DOHH2 (cell line): ENCODE data around the gene BCAP31.

Experiments used
- EZH2phosphoT487 ChIP-seq: fragments of 200-600 bp; sonication (generic); IDR thresholded peaks from 2 replicates; pipeline ENCODE4 v1.6.1; 2017; ENCODE audit warnings: borderline replicate concordance, mild to moderate bottlenecking, antibody characterized with exemption, low read length, moderate library complexity, mixed read lengths
- TF ChIP-seq, protein P1 (sequence below): fragments of 200-600 bp; sonication (generic); IDR thresholded peaks from one replicate; pipeline ENCODE4 v1.5.1; 2014; ENCODE audit warnings: antibody characterized with exemption, mild to moderate bottlenecking, low read depth, low read length; ENCODE audit not compliant: poor library complexity, severe bottlenecking

DNA sequence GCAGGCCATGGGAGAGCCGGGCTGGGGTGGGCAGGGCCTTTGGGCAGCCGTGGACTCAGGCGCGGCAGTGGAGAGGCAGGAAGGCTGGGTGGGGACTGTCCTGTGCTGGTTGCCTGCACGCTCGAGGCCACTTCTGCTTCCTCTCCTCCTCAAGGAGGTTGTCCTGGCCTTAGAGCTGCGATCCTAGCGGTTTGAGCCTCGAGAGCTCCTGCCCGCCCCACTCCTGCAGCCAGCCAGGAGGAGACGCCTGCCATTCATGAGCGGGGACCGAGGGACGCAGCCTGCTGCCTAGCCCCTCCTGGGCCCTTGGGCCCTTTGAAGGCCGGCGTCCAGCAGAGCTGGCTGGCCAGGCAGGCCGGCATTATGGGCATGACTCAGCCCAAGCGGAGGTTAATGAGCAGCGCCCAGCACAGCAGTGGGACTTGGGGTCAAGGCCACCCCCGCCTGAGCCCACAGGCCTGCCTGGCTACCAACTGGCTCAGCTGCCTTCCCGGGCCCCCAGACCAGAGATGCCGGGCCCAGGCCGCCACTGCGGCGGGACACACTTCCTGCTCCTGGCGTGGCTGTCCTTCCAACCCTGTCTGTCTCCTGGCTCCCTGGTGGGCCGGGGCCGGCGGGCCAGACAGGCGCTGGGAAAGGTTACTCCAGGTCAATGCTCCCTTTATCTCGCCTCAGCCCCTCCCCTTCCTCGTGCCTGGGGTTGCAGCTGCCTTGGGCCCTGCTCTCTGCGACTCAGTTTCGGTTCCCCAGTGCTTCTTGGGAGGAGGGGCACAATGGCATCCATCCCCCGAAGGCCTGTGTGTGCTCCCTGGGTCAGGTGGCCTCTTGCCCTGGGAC, 2.3 kb upstream of the BCAP31 start:
- TF ChIP-seq, protein P1, sequence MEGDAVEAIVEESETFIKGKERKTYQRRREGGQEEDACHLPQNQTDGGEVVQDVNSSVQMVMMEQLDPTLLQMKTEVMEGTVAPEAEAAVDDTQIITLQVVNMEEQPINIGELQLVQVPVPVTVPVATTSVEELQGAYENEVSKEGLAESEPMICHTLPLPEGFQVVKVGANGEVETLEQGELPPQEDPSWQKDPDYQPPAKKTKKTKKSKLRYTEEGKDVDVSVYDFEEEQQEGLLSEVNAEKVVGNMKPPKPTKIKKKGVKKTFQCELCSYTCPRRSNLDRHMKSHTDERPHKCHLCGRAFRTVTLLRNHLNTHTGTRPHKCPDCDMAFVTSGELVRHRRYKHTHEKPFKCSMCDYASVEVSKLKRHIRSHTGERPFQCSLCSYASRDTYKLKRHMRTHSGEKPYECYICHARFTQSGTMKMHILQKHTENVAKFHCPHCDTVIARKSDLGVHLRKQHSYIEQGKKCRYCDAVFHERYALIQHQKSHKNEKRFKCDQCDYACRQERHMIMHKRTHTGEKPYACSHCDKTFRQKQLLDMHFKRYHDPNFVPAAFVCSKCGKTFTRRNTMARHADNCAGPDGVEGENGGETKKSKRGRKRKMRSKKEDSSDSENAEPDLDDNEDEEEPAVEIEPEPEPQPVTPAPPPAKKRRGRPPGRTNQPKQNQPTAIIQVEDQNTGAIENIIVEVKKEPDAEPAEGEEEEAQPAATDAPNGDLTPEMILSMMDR: no peak
- TF ChIP-seq EZH2phosphoT487: no peak
